Amniotic stem cell (primary cell): ENCODE measurements around the gene PPT2.

Experiments used
- DNase-seq: peaks from one replicate; lab custom pipeline; 2025; lab: John Stamatoyannopoulos, UW

The PPT2 gene

DNA sequence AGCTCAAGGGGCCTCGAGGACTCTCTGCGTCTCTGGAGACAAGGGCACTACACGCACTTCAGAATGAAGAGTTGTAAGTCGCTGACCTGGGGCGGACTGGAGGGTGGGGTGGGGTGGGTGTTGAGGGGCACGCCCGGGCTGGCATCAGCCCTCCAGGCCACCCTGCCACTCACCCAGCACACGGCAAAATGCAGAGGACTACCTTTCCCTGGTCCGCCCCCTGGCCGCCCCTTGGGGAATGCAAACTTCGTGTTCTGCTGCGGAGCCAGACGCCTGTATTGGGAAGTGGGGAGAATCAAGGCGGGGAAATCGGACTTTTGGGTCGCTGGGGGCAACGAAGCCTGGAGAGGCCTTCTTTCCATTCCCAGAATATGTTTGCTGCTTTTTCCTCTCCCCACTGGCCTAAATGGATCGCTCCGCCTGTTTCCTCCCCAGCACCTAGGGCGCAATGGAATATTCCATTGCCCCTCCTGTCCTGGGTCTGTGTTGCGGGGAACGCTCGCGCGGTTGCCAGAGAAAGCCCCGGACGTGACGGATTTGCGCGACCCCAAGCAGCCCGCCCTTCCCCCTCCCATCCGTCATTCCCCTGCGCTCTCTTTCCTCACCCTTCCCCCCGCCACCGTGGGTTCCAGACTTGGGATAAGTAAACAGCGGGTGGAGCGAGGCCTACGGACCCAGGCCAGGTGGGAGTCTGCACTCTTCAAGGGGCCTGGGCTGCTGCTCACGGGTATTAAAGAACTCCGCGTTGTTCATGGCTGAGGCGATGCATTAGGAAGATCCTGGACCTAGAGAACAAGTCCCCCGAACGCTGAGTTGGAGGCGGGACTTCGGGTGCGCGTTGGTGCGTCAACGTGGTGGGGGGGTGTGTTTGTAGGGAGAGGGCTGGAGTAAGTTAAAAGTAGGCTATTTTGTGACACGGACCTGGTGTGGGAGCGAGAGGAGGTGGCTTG, at the start of gene PPT2:
TSS of gene PPT2 (plus strand) at position 578 of the 950 bp plus-strand sequence. CDS start 454 bp downstream, outside the sequence.
- peak; percentile 72 for DNase-seq

DNA sequence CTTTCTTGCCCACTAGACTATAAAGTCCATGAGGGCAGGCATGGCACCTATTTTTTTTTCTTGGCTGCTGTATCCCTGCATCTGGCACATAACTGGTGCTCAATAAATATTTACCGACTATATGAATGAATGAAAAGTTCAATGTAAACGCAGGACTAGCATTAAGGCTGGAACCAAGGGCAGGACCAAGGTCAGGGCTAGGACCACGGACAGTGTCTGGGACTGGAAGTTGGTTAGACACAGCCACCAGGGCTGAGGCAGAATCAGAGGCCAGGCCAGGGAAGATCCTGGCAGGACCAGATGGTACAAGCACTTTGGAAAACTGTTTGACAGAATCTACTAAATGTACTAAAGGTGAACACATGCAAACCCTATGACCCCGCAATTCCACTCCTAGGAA, 48.5 kb upstream of the PPT2 start:
- no peak for DNase-seq

- DNase-seq = no peak
Observed at GRCh38 chr6:32107406-32107805, 46.5 kb upstream of the PPT2 start.

- peak; percentile 22 for DNase-seq
Observed at GRCh38 chr6:32108094-32108627, 45.8 kb upstream of the PPT2 start.

DNA sequence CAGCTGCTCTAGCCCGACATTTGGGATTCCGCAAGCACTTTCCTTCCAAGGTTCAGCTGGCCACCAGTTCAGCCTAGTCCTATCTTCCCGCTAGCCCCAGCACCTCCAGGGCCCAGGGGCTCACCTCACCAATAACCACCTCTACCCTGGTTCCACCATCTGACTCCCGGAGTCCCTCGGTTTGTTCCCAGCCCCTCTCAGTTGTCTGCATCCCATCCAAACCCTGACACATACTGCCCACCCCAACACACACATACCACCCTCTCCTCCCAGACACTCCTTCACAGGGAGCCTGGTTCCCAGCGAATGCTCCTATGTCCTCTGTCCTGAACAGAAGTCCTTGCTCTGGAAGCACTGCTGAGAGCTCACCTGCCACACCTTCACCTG, 45.2 kb upstream of the PPT2 start:
- no peak for DNase-seq

DNA sequence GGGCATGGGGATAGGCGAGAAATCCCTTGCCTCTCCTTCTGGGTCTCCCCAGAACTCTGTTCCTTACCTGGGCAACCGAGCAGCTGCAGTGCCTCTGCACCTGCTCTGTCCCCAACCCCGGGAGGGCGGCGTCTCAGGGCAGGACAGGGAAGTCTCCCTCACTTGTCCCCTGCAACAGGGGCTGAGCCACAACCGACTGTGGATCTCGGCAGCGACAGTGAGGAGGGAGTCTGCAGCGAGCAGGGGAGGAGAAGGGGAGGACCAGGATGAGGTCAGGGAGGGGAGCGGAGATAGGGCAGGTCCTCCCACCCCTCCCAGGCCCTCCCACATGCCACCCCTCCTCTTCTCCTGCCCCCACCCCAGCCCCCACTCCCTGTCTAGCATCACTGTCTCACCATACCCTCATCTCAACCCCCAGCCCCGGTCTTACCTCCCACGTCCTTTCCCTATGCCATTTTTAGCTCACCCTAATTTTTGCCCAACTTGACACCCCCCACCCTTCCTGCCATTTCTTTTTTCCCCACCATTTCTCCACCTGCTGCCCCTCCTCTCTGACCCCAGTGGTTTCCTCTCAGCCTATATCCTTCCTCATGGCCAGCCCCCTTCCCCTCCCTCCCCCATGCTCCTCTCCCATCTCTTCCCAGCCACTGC, 44.7 kb upstream of the PPT2 start, which contains the start of gene TNXB:
TSS of gene TNXB (minus strand) at position 225 of the 651 bp plus-strand sequence. CDS start 11,140 bp downstream, outside the sequence.
- no peak for DNase-seq

GRCh38 chr6:32109765-32110160, 44.2 kb upstream of the PPT2 start:
- DNase-seq = no peak

DNA sequence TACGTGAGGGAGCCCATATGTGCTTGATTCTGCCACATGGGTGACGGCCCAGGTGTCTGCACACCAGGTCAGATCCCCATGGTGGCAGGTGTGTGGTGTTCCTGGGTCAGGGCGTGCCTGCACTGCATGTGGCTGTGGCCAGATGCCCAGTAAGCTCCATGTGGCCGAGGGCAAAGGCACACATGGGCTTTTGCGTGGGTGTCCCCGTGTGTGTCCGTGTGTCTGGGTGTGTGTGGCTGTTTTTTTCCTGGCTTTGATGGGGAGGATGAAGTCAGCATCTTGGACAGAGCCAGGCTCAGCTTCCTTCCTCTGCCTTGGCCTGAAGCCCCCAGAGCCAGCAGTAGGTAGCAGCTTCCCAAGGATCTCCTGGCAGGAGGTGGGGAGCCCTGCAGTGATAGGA, 43.3 kb upstream of the PPT2 start:
- no peak for DNase-seq

- no peak for DNase-seq
Observed at GRCh38 chr6:32111424-32112066, 42.4 kb upstream of the PPT2 start.

DNA sequence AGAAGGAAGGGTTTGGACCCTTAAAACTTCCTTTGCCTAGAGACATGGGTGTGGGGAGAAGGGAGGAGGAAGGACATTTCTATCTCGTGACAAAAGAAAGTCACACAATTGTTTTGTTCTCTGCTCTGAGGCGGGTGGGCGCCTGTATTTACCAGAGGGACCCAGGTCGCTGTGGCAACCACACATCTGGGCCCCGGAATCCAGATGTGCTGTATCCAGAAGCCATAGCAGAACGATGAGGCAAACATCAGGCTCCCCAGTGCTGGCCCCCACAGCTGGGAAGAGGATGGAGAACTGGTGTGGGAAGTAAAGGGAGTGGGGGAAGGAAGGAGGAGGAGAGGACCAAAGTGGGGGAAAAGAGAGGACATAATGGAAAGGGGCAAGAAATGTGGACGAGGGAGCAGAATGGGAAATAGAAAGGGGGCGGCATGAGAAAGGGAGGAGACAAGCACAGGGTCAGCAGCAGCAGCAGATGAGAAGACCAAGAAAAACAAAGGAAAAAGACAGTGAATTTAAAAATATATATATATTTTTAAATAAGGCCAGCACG, 41.4 kb upstream of the PPT2 start:
- no peak for DNase-seq

DNA sequence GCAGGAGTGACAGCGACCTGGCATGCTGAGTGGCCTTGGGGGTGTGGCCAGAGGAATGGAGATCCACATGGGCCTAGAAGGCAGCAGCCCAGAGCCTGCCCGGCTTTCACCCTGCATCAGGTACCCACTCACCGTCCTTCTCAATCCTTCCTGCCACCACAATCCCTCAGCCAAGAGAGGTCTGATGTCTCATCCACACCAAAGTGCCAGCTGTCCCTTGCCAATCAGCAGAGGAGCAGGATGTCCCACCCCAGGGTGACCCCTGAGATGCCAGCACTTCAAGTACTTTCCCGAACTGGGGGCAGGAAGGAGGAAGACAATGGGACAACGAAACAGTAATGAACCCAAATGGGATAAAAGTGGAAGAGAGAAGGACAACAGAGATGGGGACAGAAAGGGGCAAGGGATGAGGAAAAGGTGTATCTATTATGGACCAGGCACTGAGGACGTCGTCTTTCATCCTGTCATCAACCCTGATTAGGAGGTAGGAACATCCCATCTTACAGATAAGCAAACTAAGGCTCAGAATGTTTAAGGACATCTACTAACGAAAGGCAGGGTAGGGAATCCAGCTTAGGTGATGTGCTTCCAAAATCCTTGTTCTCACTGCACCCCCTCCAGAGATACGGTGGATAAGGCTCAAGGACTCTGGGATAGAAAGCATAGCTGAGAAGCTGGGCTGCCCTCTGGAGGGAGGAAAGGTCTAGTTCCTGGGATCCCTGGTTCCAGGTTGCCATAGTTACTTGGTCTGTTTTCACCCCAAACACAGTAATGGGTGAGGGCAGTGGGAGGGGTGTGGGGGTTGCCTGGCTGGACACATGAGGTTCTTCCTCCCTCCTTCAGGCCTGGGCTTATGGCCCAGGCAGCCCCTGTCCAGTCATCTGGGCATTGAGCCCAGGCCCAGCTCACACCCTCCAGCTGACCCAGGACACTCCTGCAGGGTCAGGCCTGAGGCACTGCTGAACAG, 40.3 kb upstream of the PPT2 start:
- peak; percentile 85 for DNase-seq

DNA sequence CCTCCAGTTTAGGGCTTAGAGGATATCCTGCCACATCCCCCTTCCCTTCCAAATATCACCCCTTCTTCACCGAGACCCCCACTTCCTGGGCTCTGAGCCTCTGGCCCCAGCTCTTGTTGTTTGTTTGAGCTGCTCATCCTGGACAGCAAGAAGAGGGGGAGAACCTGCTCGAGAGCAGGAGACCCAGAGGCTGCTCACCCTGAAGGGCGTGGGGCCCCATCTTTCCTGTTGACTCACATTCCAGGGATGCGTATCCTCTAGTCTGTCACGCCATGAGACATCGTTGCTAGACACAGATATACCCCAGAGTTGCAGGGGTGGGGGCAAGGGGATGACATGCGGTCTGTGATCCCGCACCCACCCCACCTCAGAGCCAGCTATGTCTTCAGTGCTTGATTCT, 39.1 kb upstream of the PPT2 start:
- DNase-seq = peak; percentile 8

DNA sequence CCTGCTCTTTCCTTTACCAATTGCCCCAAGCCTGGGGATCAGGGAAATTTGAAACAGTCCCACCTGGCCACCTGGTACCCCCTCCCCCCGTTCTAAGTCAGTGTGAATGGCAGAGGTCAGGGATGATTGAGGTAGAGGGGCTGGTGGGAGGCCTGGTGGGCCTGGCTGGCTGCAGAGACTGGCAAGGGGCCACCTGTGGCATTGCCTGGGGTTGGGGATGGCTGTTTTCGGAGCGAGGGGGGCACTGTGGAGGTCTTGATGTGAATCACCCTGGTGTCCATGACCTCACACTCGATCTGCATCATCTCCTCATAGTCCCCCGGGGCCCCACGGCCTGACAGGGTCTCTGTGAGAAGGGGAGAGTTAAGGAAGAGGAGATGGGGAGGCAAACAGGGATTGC, 38.3 kb upstream of the PPT2 start:
- DNase-seq = no peak

DNA sequence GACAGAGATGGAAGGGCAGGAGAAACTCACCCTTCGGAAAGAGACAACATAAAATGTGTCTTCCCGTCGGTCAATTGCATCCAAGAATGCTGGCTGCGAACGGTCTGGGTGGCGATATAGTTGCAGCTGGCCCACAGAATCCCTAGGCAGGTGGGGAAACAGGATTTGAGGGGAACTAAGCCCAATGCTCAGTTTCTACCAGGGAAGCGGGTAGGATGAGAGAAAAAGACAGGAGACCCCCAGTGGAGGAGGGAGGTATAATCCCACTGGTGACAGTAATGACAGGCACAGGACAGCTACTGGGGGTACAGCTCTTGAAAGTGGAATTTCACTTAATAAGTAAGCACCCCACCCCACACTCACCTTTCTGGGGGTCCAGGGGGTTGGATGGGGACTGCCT, 37.3 kb upstream of the PPT2 start:
- DNase-seq = no peak

- no peak for DNase-seq
Observed at GRCh38 chr6:32117461-32117860, 36.5 kb upstream of the PPT2 start.

DNA sequence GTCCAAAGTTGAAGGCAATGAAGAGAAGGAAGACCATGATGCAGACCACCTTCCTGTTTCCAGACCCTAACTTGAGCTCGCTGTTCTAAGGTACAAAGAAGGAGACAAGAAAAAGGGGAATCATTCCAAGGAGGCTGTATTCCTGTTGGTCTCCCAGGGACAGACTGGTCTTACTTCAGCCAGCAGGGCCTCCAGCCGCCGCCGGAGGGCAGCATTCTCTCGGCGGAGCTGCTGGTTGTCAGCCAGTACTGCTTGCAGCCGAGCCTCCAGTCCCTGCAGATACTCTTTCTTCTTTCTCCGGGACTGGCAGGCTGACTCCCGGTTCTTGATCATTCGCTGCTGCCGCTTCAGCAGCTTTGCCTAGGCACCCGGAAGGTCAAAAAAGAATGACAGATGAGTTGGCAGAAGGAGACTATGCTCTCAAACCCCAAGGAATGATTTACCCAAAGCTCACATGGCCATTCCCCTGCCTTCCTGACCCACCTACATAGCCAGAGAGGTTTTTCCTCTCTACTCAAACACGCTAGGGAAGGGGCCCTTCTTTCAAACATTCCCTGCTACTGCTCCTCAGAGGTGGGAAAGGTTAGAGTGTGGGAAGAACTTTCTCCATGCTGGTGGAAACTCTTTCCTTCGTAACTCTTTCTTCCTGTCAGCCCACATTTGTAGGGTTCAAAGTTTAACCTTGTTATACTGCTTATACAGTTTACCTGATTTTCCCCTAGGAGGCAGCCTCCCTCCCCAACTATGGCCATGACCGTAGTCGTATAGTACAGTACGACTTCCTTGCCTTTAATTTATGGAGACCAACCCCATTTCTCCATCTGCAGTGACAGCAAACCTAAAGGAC, 34.9 kb upstream of the PPT2 start:
- DNase-seq = peak; percentile 61

DNA sequence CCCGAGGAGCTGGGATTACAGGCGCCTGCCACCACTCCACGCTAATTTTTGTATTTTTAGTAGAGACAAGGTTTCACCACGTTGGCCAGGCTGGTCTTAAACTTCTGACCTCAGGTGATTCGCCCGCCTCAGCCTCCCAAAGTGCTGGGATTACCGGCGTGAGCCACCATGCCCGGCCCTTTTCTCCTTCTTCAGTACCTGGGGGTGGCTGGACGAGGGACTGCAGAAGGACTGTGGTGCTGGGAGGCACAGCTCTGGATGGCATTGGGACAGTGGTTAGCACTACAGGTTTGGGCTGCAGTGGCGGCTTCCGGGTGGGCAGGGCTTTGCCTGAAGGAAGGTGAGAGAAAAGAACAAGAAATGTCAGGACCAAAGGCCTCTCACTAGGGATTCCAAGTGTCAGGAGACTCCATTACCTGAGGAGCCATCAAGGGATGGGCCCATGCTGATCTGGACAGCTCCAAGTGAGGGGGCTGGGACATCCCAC, 33.3 kb upstream of the PPT2 start:
- DNase-seq = no peak

DNA sequence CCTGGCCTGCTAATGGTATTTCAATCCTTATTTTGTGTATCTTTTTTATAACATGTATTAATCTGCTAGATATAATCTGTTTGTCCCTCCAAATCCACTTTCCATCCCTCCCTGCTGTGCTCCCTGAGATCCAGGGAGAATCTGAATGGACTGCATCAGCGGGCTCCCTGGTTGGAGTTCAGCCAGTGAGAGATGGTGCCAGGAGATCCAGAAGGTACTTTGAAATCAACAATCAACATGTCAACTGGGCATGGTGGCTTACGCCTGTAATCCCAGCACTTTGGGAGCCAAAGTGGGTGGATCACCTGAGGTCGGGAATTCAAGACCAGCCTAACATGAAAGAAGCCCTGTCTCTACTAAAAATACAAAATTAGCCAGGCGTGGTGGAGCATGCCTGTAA, 30.3 kb upstream of the PPT2 start:
- DNase-seq = no peak

GRCh38 chr6:32126880-32127279, 27.1 kb upstream of the PPT2 start:
- no peak for DNase-seq

DNA sequence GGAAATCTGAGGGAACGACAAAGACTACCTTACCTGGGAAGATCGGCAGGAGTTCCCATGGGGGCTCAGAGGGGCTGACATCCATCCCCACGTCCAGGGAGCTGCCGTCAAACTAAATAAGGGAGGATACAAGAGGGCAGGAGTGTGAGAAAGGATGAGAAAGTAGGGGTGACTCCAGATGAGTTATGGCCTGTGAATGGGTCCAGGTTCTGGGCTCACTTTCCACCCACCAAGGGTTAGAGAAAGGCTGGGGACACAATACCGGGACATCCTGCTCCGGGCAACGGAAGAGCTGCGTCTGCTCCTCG, 26.6 kb upstream of the PPT2 start:
- no peak for DNase-seq
